Fibroblast of mammary gland (primary cell): Measurements from ENCODE around the gene GABRR3.

Experiments
- DNase-seq: peaks from one replicate; pipeline ENCODE4 v3.0.0-alpha.2; 2010; ENCODE audit warnings: low read depth
- H3K4me3 ChIP-seq: 2 replicates; pipeline ENCODE4 v1.5.1; 2011; ENCODE audit warnings: low read depth, mild to moderate bottlenecking, low read length, moderate library complexity; ENCODE audit not compliant: control insufficient read depth
- CTCF ChIP-seq: conservative IDR thresholded peaks from 2 replicates; pipeline ENCODE4 v1.5.1; 2011; ENCODE audit warnings: low read depth, low read length, inconsistent platforms; ENCODE audit not compliant: control insufficient read depth, insufficient read depth

Gene GABRR3

GRCh38 chr3:98034486-98034885, 629 bp downstream of the GABRR3 start:
- no peak for DNase-seq
- TF ChIP-seq CTCF: no peak
- H3K4me3 ChIP-seq: no peak overlapping the region

- TF ChIP-seq CTCF: no peak
- H3K4me3 ChIP-seq: no peak overlapping the region
- DNase-seq: no peak
Measured at GRCh38 chr3:98034036-98034435, 1.1 kb downstream of the GABRR3 start.

- no peak for TF ChIP-seq CTCF
- H3K4me3 ChIP-seq: no peak overlapping the region
- DNase-seq: no peak
Measured at GRCh38 chr3:98032904-98033303, 2.2 kb downstream of the GABRR3 start.

- no peak overlapping the region for H3K4me3 ChIP-seq
- DNase-seq: no peak
- no peak for TF ChIP-seq CTCF
Measured at GRCh38 chr3:98032265-98032664, 2.9 kb downstream of the GABRR3 start.

- H3K4me3 ChIP-seq: no peak overlapping the region
- TF ChIP-seq CTCF: no peak
- DNase-seq: no peak
Measured at GRCh38 chr3:98029083-98029482, 6.0 kb downstream of the GABRR3 start.

- TF ChIP-seq CTCF: no peak
- no peak for DNase-seq
- H3K4me3 ChIP-seq: no peak overlapping the region
Measured at GRCh38 chr3:98027085-98027446, 8.0 kb downstream of the GABRR3 start.

GRCh38 chr3:98026425-98027084, 8.6 kb downstream of the GABRR3 start:
- no peak overlapping the region for H3K4me3 ChIP-seq
- no peak for DNase-seq
- no peak for TF ChIP-seq CTCF
